Hematopoietic multipotent progenitor cell treated with erythropoietin and hydrocortisone succinate and interleukin-3 and kit ligand, for 8 days (in vitro differentiated cells): ENCODE measurements around the gene FAM169A.
"Not testable (repeated sequence)": the region's sequence is repeated elsewhere in the genome, so short reads cannot be mapped to it uniquely, and the experiment has no call there.

Experiments
- DNase-seq: peaks from one replicate; pipeline ENCODE4 v3.0.0-alpha.2; 2015

Gene FAM169A

GRCh38 chr5:74791669-74792068 lies 74.5 kb downstream of the FAM169A start:
- not testable (repeated sequence) for DNase-seq

GRCh38 chr5:74787424-74787823 lies 78.8 kb downstream of the FAM169A start:
- no peak for DNase-seq

DNA sequence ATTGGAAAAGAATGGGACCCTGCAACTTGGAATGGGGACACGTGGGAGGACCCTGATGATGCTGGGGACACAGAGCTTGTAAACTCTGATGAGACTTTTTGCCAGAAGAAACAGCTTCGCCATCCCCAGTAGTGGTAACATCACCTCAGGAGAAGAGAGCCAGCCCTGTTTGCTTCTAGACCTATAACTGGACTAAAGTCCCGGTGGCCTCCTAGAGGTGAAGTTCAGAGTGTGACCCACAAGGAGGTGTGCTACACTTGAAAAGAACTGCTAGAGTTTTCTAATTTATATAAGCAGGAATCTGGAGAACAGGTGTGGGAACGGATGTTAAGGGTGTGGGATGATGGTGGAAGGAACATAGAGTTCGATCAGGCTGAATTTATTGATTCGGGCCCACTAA lies 79.3 kb downstream of the FAM169A start:
- no peak for DNase-seq

GRCh38 chr5:74778609-74779008 lies 87.6 kb downstream of the FAM169A start:
- no peak for DNase-seq

- no peak for DNase-seq
Observed at GRCh38 chr5:74772359-74772758, 93.8 kb downstream of the FAM169A start.

- peak; percentile 64 for DNase-seq
Observed at GRCh38 chr5:74767579-74767913, 98.6 kb downstream of the FAM169A start.

DNA sequence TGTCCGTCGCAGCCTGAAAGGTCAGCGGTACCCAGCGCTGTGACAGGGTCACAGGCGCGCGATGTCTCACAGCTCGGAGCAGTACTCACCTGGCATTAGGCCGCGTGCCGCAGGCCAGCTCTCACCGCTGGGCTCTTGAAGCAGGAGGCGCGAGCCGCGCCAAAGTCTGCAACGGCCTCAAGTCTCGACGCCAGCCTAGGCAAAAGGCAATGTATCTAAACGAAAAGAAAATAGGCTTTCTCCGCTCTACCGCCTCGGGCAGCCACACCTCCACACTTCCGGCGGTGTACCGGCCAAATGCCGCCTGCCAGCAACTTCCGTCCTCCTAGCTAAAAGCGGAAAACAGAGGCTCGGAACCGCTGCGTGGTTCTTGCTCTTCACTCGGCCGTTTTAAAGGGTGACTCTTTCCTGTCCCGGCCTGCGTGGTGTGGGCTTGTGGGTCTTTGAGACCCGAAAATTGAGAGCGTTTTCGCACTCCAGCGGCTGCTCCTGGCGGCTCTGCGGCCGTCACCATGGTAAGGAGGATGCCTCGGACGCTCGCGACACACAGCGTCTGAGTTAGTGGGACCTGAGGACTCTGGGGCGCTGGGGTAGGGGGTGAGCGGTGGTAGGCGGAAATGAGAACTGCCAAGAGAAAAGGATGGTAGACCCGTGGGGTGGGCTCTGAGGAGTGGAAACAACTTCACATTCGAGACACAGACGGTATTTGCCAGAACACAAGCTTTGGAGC lies 99.2 kb downstream of the FAM169A start, which contains the start of the genes GFM2 and NSA2:
GFM2 (minus strand) TSS at position 269 of the 730 bp plus-strand sequence. CDS start 3,375 bp downstream, outside the sequence.
NSA2 (plus strand) TSS at position 401 of the 730 bp plus-strand sequence; CDS start at position 513, 112 bp downstream.
- peak; percentile 96 for DNase-seq

DNA sequence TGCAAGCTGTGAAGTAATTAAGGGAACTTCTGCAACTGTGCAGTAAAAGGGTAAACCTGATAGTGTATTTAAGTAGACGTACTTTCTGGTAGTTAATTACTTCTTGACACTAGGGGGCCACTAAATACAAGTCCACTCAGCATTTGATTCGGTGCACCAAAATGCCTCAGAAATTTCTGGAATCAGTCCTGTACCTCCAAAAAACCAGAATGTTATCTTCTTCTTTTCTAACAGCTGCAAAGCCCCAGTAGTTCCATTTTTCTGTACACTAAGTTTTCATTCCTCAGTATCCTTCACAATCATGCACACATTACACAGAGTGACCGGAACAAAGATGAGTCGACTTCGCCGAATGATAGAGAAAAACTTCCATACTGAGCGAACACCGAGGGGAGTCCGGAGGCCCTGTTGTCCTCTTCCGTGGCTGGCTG lies 99.8 kb downstream of the FAM169A start:
- DNase-seq, result peak; percentile 76

DNA sequence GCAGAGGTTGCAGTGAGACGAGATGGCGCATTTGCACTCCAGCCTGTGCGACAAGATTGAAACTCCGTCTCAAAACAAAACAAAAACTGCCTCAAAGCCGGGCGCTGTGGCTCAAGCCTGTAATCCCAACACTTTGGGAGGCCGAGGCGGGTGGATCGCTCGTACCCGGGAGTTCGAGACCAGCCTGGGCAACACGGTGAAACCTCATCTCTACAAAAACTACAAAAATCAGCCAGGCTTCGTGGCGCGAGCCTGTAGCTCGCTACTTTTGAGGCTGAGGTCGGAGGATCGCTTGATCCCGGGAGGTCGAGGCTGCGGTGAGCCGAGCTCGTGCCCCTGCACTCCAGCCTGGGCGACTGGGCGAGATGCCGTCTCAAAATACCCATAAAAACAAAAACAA lies 100.3 kb downstream of the FAM169A start:
- no peak for DNase-seq

GRCh38 chr5:74765201-74765600 lies 101.0 kb downstream of the FAM169A start:
- DNase-seq, result peak; percentile 11

DNA sequence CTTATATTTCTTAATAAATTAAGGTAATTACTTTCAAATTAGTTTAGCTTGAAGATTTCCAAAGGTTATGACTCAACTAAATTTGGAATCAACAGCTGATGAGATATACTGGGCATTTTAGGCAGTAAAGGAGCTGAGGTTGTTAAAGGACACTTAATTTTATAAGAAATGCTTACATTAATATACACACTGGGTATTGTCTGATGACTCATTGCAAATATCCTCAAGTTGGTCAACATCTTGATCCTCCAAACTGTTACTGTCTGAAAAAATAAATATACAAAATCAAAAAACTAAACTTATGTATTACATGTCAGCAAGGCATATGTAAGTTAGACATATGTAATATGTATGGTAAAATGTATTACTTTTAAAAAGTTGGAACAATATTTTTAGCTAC lies 102.7 kb downstream of the FAM169A start:
- no peak for DNase-seq

- DNase-seq, result no peak
Observed at GRCh38 chr5:74762599-74762998, 103.6 kb downstream of the FAM169A start.

- no peak for DNase-seq
Observed at GRCh38 chr5:74761241-74761640, 104.9 kb downstream of the FAM169A start.

DNA sequence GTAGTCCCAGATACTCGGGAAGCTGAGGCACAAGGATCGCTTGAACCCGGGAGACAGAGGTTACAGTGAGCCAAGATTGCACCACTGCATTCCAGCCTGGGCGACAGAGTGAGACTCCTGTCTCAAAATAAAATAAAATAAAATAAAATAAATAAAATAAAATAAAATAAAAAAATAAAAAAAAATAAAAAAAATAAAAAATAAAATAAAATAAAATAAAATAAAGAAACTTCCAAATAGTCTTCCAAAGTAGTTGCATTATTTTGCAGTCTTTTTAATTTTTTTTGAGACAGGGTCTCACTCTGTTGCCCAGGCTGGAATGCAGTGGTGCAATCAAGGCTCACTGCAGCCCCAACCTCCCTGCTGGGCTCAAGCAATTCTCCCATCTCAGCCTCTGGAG lies 117.4 kb downstream of the FAM169A start:
- DNase-seq, result not testable (repeated sequence)

DNA sequence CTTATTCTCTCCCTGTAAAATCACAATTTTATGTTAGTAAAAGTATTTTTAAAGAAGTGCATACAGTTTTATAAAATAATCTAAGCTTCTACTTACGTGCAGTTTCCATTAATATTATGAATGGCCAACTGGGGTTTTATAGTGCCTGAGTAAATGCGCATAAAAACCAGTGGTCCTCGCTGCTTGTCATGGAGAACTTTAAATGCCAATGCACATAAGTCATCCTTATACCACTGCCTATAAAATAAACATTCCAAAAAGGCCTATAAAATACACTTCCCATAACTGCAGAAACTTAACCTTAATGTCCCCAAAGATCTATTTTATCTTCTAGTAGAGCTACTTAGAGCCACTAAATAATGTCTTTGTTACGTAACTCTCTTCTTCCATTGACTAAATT lies 127.8 kb downstream of the FAM169A start:
- no peak for DNase-seq

- DNase-seq, result no peak
Observed at GRCh38 chr5:74736759-74737158, 129.4 kb downstream of the FAM169A start.
